HuH-7 (cell line): Measurements from ENCODE around the gene DCAF5.
"Not testable (repeated sequence)": the region's sequence is repeated elsewhere in the genome, so short reads cannot be mapped to it uniquely, and the experiment has no call there.

ENCODE experiments used
- DNase-seq: peaks from one replicate; pipeline ENCODE4 v3.0.0; 2011; ENCODE audit warnings: low spot score

The DCAF5 gene

GRCh38 chr14:69101331-69101826, 51.5 kb downstream of the DCAF5 start:
- DNase-seq: peak; percentile 14

- no peak for DNase-seq
Observed at GRCh38 chr14:69097974-69098373, 54.9 kb downstream of the DCAF5 start.

GRCh38 chr14:69096781-69097475, 56.0 kb downstream of the DCAF5 start:
- no peak for DNase-seq

GRCh38 chr14:69096246-69096645, 56.7 kb downstream of the DCAF5 start:
- no peak for DNase-seq

GRCh38 chr14:69094481-69094880, 58.4 kb downstream of the DCAF5 start:
- DNase-seq: no peak

- peak; percentile 22 for DNase-seq
Observed at GRCh38 chr14:69093631-69094421, 59.1 kb downstream of the DCAF5 start.

- DNase-seq: no peak
Observed at GRCh38 chr14:69092840-69093422, 60.0 kb downstream of the DCAF5 start.

GRCh38 chr14:69091695-69092094, 61.2 kb downstream of the DCAF5 start:
- no peak for DNase-seq

GRCh38 chr14:69091006-69091405, 61.9 kb downstream of the DCAF5 start:
- DNase-seq: no peak

- peak; percentile 17 for DNase-seq
Observed at GRCh38 chr14:69090187-69090789, 62.6 kb downstream of the DCAF5 start.

- no peak for DNase-seq
Observed at GRCh38 chr14:69089046-69089445, 63.9 kb downstream of the DCAF5 start.

- DNase-seq: no peak
Observed at GRCh38 chr14:69088586-69088985, 64.3 kb downstream of the DCAF5 start.

GRCh38 chr14:69087061-69087461, 65.9 kb downstream of the DCAF5 start:
- DNase-seq: no peak

GRCh38 chr14:69086537-69086936, 66.4 kb downstream of the DCAF5 start:
- DNase-seq: no peak

GRCh38 chr14:69084023-69084422, 68.9 kb downstream of the DCAF5 start:
- DNase-seq: no peak

- DNase-seq: no peak
Observed at GRCh38 chr14:69083181-69083580, 69.7 kb downstream of the DCAF5 start.

- DNase-seq: peak; percentile 15
Observed at GRCh38 chr14:69081271-69081670, 71.6 kb downstream of the DCAF5 start.

GRCh38 chr14:69079747-69080146, 73.2 kb downstream of the DCAF5 start:
- no peak for DNase-seq

GRCh38 chr14:69079188-69079742, 73.7 kb downstream of the DCAF5 start:
- DNase-seq: no peak

- no peak for DNase-seq
Observed at GRCh38 chr14:69077841-69078240, 75.1 kb downstream of the DCAF5 start.

GRCh38 chr14:69077185-69077584, 75.7 kb downstream of the DCAF5 start:
- DNase-seq: not testable (repeated sequence)

- no peak for DNase-seq
Observed at GRCh38 chr14:69076341-69076740, 76.6 kb downstream of the DCAF5 start.
